SU-DHL-6 (cell line): ENCODE data around the gene KCNJ9.

Experiments used
- H2AFZ ChIP-seq: fragments of 200-600 bp; sonication (generic); 2 replicates; pipeline ENCODE4 v1.6.1; 2014; ENCODE audit warnings: low read depth, mild to moderate bottlenecking, moderate library complexity, mixed read lengths, antibody characterized with exemption, low read length; ENCODE audit not compliant: severe bottlenecking
- H3F3A ChIP-seq: fragments of 200-600 bp; shearing (Covaris generic); 2 replicates; pipeline ENCODE4 v1.6.0; 2016; ENCODE audit warnings: antibody characterized with exemption, mild to moderate bottlenecking; ENCODE audit not compliant: insufficient read depth
- H3K27ac ChIP-seq: fragments of 200-600 bp; sonication (generic); 2 replicates; pipeline ENCODE4 v1.5.1; 2016; ENCODE audit warnings: low read depth, mild to moderate bottlenecking, low read length, moderate library complexity, mixed read lengths
- H3K27me3 ChIP-seq: fragments of 200-600 bp; sonication (generic), shearing (Covaris generic); 2 replicates; pipeline ENCODE4 v1.6.0; 2014; ENCODE audit warnings: mild to moderate bottlenecking, low read length
- H3K36me3 ChIP-seq: fragments of 200-600 bp; sonication (generic); 2 replicates; pipeline ENCODE4 v1.6.1; 2014; ENCODE audit warnings: mild to moderate bottlenecking, low read length, mixed read lengths
- H3K4me2 ChIP-seq: fragments of 300-600, 200-600 bp; shearing (Covaris generic), sonication (generic); 2 replicates; pipeline ENCODE4 v1.6.0; 2014; ENCODE audit warnings: low read length, low read depth, mild to moderate bottlenecking; ENCODE audit not compliant: poor library complexity, severe bottlenecking
- H3K4me3 ChIP-seq: fragments of 200-600 bp; sonication (generic); 2 replicates; pipeline ENCODE4 v1.5.1; 2014; ENCODE audit warnings: antibody characterized with exemption, low read length, mild to moderate bottlenecking, mixed read lengths; ENCODE audit not compliant: insufficient read depth, poor library complexity, severe bottlenecking
- H3K79me2 ChIP-seq: fragments of 200-600 bp; sonication (generic); 2 replicates; pipeline ENCODE4 v1.6.1; 2014; ENCODE audit warnings: mild to moderate bottlenecking, low read length, moderate library complexity; ENCODE audit not compliant: insufficient read depth
- H3K9ac ChIP-seq: fragments of 200-600 bp; sonication (generic); 2 replicates; pipeline ENCODE4 v1.7.0; 2014; ENCODE audit warnings: mild to moderate bottlenecking, low read length
- H3K9me2 ChIP-seq: fragments of 200-600 bp; sonication (generic); replicated peaks from 2 replicates; pipeline ENCODE4 v1.6.1; 2014; ENCODE audit warnings: low read length; ENCODE audit not compliant: insufficient read depth
- H3K9me3 ChIP-seq: fragments of 200-600 bp; sonication (generic); 2 replicates; pipeline ENCODE4 v1.6.1; 2014; ENCODE audit warnings: low read length, mixed read lengths; ENCODE audit not compliant: insufficient read depth
- H4K20me1 ChIP-seq: fragments of 200-600 bp; sonication (generic); 2 replicates; pipeline ENCODE4 v1.6.1; 2014; ENCODE audit warnings: low read depth, mild to moderate bottlenecking, antibody characterized with exemption, low read length, moderate library complexity, mixed read lengths
- EZH2phosphoT487 ChIP-seq: fragments of 200-600 bp; sonication (generic), shearing (Covaris generic); conservative IDR thresholded peaks from 2 replicates; pipeline ENCODE4 v1.6.1; 2018; ENCODE audit warnings: mild to moderate bottlenecking, antibody characterized with exemption, low read length, moderate library complexity, mixed read lengths
- TF ChIP-seq, protein P1 (sequence below): fragments of 200-600 bp; sonication (generic); IDR thresholded peaks from one replicate; pipeline ENCODE4 v1.5.1; 2017; ENCODE audit warnings: antibody characterized with exemption, mild to moderate bottlenecking, low read length, moderate library complexity; ENCODE audit not compliant: insufficient read depth, poor library complexity, severe bottlenecking

KCNJ9 gene

DNA sequence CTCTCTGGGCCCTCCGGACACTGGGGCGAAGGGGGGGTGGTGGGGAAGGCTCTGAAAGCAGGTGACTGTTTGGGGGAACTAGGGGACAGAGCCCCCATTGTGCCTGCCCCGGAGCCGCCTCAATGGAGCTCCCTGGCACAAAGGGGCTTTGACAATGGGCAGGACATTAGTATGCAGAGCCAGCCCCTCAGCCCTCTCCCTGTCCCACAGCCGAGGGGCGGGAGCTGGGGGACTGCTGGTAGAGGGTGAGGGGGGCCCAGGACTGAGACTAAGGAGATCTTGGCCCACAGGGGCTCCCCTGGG, 19.2 kb upstream of the KCNJ9 start:
- no peaks in the 10 kb centered on the region for H3F3A ChIP-seq
- H3K36me3 ChIP-seq = no peaks in the 10 kb centered on the region
- no peaks in the 10 kb centered on the region for H3K79me2 ChIP-seq
- H3K4me2 ChIP-seq = no peak overlapping the region
- no peak overlapping the region for H3K27ac ChIP-seq
- no peaks in the 10 kb centered on the region for H3K9me3 ChIP-seq
- H3K27me3 ChIP-seq = no peaks in the 10 kb centered on the region
- no peaks in the 10 kb centered on the region for H3K9me2 ChIP-seq
- no peak overlapping the region for H3K4me3 ChIP-seq
- H4K20me1 ChIP-seq = no peaks in the 10 kb centered on the region
- no peak overlapping the region for H2AFZ ChIP-seq
- H3K9ac ChIP-seq = no peak overlapping the region
- TF ChIP-seq EZH2phosphoT487 = no peak
- TF ChIP-seq, protein P1, sequence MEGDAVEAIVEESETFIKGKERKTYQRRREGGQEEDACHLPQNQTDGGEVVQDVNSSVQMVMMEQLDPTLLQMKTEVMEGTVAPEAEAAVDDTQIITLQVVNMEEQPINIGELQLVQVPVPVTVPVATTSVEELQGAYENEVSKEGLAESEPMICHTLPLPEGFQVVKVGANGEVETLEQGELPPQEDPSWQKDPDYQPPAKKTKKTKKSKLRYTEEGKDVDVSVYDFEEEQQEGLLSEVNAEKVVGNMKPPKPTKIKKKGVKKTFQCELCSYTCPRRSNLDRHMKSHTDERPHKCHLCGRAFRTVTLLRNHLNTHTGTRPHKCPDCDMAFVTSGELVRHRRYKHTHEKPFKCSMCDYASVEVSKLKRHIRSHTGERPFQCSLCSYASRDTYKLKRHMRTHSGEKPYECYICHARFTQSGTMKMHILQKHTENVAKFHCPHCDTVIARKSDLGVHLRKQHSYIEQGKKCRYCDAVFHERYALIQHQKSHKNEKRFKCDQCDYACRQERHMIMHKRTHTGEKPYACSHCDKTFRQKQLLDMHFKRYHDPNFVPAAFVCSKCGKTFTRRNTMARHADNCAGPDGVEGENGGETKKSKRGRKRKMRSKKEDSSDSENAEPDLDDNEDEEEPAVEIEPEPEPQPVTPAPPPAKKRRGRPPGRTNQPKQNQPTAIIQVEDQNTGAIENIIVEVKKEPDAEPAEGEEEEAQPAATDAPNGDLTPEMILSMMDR = no peak

DNA sequence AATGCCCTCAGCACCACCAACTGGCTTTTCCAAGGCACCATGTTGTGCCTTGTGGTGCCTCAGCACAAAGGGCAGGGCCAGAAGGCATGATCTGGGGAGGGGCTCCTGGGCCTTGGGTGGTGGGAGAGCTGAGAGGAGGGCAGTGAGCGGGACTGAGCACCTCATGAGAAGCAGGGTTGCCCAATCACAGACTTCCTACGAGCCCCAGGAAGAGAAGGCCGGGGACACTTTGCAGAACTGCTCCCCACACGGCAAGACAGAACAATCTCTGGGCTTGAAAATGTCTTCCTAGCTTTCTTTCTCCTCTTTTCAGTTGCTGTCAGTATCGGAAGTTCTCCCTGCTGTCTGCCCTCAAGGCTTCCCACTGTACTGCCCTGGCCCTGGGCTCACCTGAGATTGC, 18.2 kb upstream of the KCNJ9 start:
- Histone ChIP-seq H4K20me1 (no peaks in the 10 kb centered on the region), H3K9ac (no peak overlapping the region), H3K79me2 (no peaks in the 10 kb centered on the region), H3K36me3 (no peaks in the 10 kb centered on the region), H3K4me2 (no peak overlapping the region), H3K27ac (no peak overlapping the region), H2AFZ (no peak overlapping the region), H3K27me3 (no peaks in the 10 kb centered on the region), H3K9me3 (no peaks in the 10 kb centered on the region), H3K9me2 (no peaks in the 10 kb centered on the region), H3F3A (no peaks in the 10 kb centered on the region), H3K4me3 (no peak overlapping the region)
- no peak for TF ChIP-seq EZH2phosphoT487
- TF ChIP-seq, protein P1 = no peak

DNA sequence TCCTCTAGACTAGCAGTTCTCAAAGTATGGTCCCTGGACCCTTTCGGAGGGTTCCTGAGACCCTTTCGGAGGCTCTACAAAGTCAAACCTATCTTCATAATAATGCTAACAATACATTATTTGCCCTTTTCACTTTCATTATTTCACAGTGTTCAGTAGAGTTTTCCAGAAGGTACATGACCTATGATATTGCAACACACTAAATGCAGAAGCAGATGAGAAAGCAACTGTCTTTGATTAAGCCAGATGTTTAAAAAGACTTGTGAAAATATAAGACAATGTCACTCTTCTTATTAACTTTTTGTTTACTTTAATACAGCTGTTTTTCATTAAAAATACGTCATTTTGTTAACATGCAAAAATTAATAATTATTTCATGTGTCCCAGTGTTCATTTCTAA, 17.2 kb upstream of the KCNJ9 start:
- Histone ChIP-seq H2AFZ (no peak overlapping the region), H3K27me3 (no peaks in the 10 kb centered on the region; the same call in 1 of the 2 replicates), H3K79me2 (no peaks in the 10 kb centered on the region), H3K9me3 (no peaks in the 10 kb centered on the region), H3F3A (no peaks in the 10 kb centered on the region), H3K4me2 (no peak overlapping the region), H3K9me2 (no peaks in the 10 kb centered on the region), H3K27ac (no peak overlapping the region), H3K36me3 (no peaks in the 10 kb centered on the region), H4K20me1 (no peaks in the 10 kb centered on the region), H3K4me3 (no peak overlapping the region), H3K9ac (no peak overlapping the region)
- TF ChIP-seq EZH2phosphoT487 = no peak
- TF ChIP-seq, protein P1 = no peak

DNA sequence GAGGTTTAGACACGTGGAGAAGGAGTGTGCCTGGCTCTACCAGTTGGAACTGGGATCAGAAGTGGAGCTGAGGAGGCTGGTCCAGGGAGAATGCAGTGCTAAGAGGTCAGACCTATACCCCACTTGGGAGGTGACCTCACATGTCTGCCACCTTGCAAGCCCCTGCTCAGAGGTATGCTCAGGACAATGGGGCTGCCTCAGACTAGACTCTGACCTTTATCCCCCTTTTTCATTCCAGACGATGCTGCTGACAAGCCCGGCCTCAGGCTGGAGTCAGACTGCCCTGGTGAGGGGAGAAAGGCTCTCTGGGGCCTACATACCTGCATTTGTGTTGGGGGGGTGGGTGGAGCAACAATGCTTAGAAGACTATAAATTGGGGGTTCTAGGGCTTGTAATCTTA, 16.6 kb upstream of the KCNJ9 start:
- Histone ChIP-seq H2AFZ (no peak overlapping the region), H3K36me3 (no peaks in the 10 kb centered on the region), H3K27me3 (no peaks in the 10 kb centered on the region; the same call in 1 of the 2 replicates), H3K4me3 (no peak overlapping the region), H3F3A (no peaks in the 10 kb centered on the region), H3K9ac (no peak overlapping the region), H4K20me1 (no peaks in the 10 kb centered on the region), H3K9me2 (no peaks in the 10 kb centered on the region), H3K27ac (no peak overlapping the region), H3K4me2 (no peak overlapping the region), H3K9me3 (no peaks in the 10 kb centered on the region), H3K79me2 (no peaks in the 10 kb centered on the region)
- no peak for TF ChIP-seq EZH2phosphoT487
- TF ChIP-seq, protein P1 = no peak
